ENCODE measurements around the gene CYP4F2. TPM values are rescaled to one million over a fixed set of nuclear protein-coding genes. Genes with fewer than 3 reads are reported as not detected.

The CYP4F2 gene
- total RNA-seq, 4 donors from 2014 or later = 19.8 to 915 (median 698) TPM

DNA sequence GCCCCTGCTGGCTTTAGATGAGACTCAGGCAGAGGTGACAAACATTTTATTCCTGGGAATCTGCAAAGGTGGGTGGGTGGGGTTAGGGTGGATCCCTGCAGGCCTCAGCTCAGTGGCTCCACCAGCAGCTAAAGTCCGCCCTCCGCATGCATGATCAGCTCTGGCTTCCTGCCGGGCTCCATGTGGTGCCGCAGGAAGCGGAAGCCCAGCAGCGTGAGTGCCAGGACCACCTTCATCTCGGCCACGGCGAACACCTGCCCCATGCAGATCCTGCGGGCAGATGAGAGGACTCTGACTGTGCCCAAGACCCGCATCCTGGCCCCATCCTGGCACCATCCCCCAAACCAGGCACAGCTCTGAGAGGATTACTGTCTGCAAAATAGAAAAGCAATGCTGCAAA is 26.3 kb downstream of the CYP4F2 start:
- H3K4me3 ChIP-seq = no peak overlapping the region
- no peaks in the 10 kb centered on the region for H3K36me3 ChIP-seq
- no peaks in the 10 kb centered on the region for H3K27me3 ChIP-seq
- H3K9me3 ChIP-seq = no peaks in the 10 kb centered on the region
- no peaks in the 10 kb centered on the region for H3K4me1 ChIP-seq
- TF ChIP-seq CTCF (IDR thresholded peaks at IDR 0.05) (peak in 1 of 6 experiments; percentile 11), POLR2A (IDR thresholded peaks at IDR 0.05) (no peak)
- H3K27ac ChIP-seq = no peak overlapping the region
- peak in 1 of 3 donors; percentile 55 for DNase-seq

GRCh38 chr19:15869873-15870272 is 28.0 kb downstream of the CYP4F2 start:
- H3K4me1 ChIP-seq = no peaks in the 10 kb centered on the region
- H3K36me3 ChIP-seq = no peaks in the 10 kb centered on the region
- H3K27me3 ChIP-seq = no peaks in the 10 kb centered on the region
- H3K27ac ChIP-seq = no peak overlapping the region
- no peak for DNase-seq
- no peak overlapping the region for H3K4me3 ChIP-seq
- no peaks in the 10 kb centered on the region for H3K9me3 ChIP-seq
- TF ChIP-seq POLR2A (IDR thresholded peaks at IDR 0.05) = no peak
- no peak for TF ChIP-seq CTCF (IDR thresholded peaks at IDR 0.05)

DNA sequence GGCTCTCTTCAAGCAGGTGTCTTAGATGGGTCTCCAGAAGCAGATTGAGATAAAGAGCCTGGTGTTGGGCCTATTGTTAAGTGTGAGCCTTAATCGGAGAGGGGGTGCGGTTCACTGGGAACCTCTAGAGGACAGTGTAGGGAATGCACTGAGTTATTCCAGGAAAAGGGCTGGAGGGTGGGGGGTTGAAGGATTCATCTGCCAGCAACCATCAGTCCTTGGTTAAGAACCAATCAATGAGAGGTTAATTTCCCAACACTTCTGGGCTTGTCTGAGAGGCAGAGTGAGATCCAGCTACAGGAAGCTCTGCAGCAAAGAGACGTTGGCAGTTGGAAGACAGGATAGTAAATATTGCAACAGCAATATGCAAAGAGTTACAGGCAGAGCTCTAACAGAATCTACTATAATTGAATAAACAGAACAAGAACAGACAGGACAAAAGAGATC is 28.7 kb downstream of the CYP4F2 start:
- TF ChIP-seq POLR2A (IDR thresholded peaks at IDR 0.05) (no peak), CTCF (IDR thresholded peaks at IDR 0.05) (peak; percentile 26 to 82 (median 67))
- peak in 1 of 3 donors; percentile 70 for DNase-seq
- no peak overlapping the region for H3K4me3 ChIP-seq
- no peaks in the 10 kb centered on the region for H3K36me3 ChIP-seq
- H3K9me3 ChIP-seq = no peaks in the 10 kb centered on the region
- no peaks in the 10 kb centered on the region for H3K4me1 ChIP-seq
- no peak overlapping the region for H3K27ac ChIP-seq
- H3K27me3 ChIP-seq = no peaks in the 10 kb centered on the region

GRCh38 chr19:15866636-15867035 is 31.2 kb downstream of the CYP4F2 start:
- TF ChIP-seq CTCF (IDR thresholded peaks at IDR 0.05) (no peak), POLR2A (IDR thresholded peaks at IDR 0.05) (no peak)
- no peaks in the 10 kb centered on the region for H3K27me3 ChIP-seq
- H3K36me3 ChIP-seq = no peaks in the 10 kb centered on the region
- no peak for DNase-seq
- H3K4me1 ChIP-seq = no peaks in the 10 kb centered on the region
- H3K4me3 ChIP-seq = no peak overlapping the region
- H3K27ac ChIP-seq = no peak overlapping the region
- H3K9me3 ChIP-seq = no peaks in the 10 kb centered on the region

DNA sequence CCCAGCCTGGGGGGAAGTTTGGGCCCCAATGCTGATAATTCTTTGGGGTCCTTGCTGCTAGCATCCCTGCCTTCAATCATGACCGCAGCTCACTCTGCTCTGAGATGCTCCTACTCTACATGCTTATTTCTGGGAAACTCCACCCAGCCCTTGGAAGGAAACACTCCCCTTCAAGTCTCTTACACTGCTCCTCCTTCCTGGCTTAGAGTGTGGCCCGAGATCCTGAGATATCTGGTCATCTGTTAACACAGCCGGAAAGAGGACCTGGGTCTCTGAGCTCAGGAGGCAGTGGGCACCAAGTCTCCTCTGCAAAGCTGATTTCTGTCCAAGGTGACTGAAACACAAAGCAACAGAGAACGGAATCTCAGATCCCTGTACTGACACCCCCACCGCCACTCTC is 33.0 kb downstream of the CYP4F2 start:
- TF ChIP-seq CTCF (IDR thresholded peaks at IDR 0.05) = no peak
- no peak for TF ChIP-seq POLR2A (IDR thresholded peaks at IDR 0.05)

GRCh38 chr19:15863272-15863671 is 34.6 kb downstream of the CYP4F2 start:
- Histone ChIP-seq H3K4me1 (no peaks in the 10 kb centered on the region), H3K27me3 (no peaks in the 10 kb centered on the region), H3K4me3 (no peak overlapping the region), H3K36me3 (no peaks in the 10 kb centered on the region), H3K27ac (no peak overlapping the region), H3K9me3 (no peaks in the 10 kb centered on the region)
- no peak for TF ChIP-seq CTCF (IDR thresholded peaks at IDR 0.05)
- DNase-seq = no peak

More for the DNA sequence above, 33.0 kb downstream of the CYP4F2 start:
- H3K27me3 ChIP-seq = no peaks in the 10 kb centered on the region
- no peak overlapping the region for H3K27ac ChIP-seq
- H3K4me1 ChIP-seq = no peaks in the 10 kb centered on the region
- H3K4me3 ChIP-seq = no peak overlapping the region
- H3K9me3 ChIP-seq = no peaks in the 10 kb centered on the region
- H3K36me3 ChIP-seq = no peaks in the 10 kb centered on the region
- no peak for DNase-seq

All from Peyer's patch (tissue), 4 donors.